C4-2B (cell line): ENCODE data around the gene KRT14.

Experiments
- CTCF ChIP-seq: fragments of 450-650 bp; conservative IDR thresholded peaks from 2 replicates; pipeline ENCODE4 v1.5.1; 2017; ENCODE audit warnings: mild to moderate bottlenecking
- ZFX ChIP-seq: fragments of 450-650 bp; IDR thresholded peaks from 2 replicates; pipeline ENCODE4 v1.6.1; 2017

DNA sequence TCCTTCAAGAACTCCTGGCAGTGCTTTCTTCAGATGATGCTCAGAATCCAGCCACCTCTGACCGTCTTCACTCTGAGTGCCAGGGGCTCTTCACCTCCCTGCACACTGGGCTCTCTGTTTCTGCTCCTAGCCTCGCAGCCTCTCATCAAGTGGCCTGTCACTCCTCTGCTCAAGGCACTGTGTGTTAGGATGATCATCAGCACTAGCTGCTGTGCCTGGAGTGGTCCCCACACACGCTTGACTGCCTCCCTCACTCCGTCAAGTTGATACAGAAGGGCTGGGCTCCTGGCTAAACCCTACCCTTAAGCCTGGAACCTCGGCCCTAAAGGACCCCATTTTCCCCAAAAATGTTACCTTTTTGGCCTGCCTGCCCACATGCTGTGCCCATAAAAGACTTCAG lies 30.4 kb downstream of the KRT14 start:
- TF ChIP-seq CTCF (no peak), ZFX (no peak)
